Stimulated activated CD4-positive, alpha-beta T cell treated with anti-CD3 and anti-CD28 coated beads, TNF-alpha, amount 100 ng/mL, for 48 hours (primary cell): ENCODE data around the gene NCBP2L.

Experiments used
- DNase-seq, 3 donors: peaks; one replicate each; pipeline ENCODE4 v3.0.0-alpha.2; 2020; ENCODE audit warnings: low read depth in 3 of 3

The NCBP2L gene

DNA sequence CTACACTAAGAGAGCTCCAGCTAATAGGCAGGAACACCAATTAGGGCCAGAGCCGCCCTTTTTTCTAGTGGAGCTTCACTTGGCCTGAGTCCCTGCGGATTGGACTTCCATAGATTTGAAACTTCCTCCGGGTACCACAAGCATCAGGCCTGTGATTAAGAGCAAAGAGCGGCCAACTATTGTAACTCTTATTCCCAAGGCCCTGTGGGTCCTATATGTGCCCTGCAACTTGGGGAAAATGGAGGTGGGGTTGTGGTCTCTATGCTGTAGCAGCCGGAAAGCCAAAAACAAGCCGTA is at the start of gene NCBP2L:
TSS of gene NCBP2L (plus strand) at position 198 of the 297 bp plus-strand sequence. CDS start 16,488 bp downstream, outside the sequence.
- DNase-seq = no peak

DNA sequence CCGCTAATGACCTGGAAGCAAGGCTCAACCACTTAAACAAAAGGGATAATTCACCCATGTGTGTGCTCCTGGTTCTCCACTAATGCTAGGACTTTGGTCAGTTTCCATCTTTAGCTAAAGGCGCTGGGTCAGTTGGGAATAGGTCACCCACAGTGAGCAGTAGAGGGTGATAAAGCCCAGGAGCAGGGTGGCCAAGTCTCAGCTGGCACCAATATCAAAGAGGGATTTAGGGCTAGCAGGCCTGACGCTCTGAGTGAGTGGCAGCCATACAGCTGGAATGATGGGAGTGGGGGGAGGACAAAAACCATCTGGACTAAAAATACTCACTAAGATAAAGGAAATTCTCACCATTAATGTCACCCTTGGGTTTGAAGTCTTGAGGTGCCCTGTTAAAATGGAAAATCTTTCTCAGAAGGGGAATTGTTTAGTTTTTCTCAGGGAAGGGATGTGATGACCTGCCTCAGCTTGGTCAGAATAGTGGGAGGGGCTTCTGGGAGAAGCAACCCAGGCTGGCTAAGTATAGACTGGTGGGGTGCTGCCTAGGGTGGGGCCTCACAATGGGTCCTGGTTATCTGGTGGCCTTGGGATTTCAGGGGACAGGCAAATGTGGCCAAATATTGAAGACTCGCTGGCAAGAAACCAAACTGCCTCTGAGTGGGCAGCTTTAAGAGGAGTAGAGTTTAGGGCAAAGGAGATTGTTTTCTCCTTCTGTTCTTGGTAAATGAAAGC is 49.0 kb upstream of the NCBP2L start:
- DNase-seq = no peak

DNA sequence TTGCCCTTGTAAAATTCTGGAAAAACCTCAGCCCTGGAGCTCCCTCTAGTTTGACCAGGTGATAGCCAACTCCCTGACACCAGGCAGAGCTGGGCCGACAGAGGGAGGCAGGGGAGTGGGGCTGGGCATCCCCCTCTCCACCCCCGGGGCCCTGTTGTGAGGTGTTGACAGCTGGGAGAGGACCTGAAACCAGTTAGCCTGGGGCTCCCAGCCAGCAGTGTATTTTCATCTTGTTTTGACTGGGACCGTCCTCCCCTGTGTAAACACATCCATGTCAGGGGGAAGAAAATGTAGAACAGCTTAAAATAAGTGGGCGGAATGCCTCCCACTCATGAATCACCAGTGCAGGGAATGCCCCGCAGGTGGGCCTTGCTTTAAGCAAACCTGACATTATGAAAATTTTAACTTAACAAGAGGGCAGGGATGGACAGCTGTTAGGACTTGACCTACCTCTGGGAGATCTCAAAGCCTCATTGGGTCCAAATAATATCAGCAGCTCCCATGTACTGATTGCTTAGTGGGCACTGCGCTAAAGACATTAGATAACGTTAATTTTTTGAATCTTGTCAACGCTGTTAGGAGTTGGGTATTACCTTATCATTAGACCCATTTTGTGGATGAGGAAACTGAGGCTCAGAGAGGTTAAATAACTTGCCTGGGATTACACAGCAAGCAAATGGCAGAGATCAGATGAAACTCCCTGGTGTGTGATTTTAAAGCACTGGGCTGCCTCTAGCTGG is 47.8 kb upstream of the NCBP2L start:
- no peak for DNase-seq

DNA sequence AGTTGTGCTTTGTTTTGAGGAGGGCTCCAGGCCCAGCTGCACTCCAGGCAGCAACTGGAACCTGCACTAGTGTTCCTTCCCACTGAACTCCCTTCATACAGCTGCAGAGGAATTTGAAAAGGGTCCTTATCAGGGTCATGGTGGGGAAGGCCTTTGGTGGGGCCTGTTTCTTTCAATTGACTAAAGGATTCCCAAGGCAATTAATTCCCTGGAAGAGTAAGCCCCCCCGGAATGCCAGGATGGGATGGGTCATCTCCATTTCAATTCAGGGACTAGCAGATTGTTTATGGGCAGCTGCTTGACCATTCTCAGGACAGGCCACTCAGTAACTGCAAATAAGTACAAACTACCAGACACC is 47.3 kb upstream of the NCBP2L start:
- no peak for DNase-seq

DNA sequence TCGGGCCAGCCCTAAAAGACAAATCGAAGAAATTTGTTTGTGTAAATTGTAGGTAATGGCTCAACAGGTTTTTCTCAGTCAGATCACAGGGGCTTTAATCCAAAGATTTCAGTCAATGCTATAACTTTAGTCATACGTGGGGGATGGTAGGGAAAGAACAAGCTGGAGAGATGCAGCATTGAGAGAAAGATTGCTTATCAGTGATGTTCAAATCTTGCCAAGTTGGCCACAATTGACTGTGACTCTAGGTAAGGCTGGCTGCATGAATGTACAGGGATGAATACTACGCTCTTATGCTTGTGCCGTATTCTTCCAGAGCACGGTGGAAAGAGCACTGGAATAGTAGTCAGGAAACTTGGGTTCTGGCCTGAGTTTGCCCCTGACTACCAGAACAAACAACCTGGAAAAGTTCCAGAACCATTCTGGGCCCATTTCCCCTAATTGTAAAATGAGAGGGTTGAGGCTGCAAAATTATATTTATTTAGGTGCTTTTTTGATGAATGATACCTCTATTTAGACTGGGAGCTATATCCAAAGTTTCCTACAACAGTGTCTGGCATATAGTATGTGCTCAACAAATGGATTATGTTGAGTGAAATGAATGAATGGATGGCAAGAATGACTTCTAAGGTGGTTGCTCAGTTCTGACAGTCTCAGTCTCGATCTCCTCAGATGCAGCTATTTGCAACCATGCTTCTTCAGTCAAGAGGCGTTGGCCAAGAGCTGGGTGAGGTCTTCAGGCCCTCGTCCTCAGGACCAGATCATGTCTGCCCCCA is 46.4 kb upstream of the NCBP2L start:
- DNase-seq = no peak

DNA sequence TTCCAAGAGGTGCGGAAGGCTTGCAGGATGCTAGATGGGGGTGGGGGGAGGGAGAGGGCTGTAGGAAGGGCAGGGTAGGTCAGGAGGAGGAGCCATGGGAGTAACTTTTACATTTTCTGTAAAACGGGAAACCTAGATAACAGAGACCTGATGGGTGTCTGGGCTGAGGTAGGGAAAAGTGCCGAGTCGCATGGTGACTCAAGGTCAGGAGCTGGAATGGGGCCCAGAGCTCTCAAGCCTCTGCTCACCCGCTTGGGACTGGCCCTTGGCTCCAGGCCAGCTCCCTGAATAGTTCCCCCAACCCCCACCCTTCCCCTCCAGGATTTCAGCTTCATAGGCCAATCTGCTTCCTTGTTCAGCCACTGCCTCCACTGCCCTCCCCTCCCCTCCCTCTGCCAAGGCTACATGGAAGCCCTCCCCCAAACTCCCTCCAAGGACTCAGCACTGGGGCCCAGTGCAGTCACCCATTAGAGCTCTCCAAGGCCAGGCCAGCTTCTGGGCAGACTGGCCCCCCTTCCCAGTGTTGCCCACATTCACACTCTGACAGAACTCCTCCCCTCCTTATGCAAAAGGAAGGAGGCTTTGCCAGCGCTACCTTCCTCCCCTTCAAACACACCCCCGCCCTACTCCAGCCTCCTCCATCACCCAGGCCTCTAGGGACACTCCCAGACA is 45.6 kb upstream of the NCBP2L start:
- no peak for DNase-seq

DNA sequence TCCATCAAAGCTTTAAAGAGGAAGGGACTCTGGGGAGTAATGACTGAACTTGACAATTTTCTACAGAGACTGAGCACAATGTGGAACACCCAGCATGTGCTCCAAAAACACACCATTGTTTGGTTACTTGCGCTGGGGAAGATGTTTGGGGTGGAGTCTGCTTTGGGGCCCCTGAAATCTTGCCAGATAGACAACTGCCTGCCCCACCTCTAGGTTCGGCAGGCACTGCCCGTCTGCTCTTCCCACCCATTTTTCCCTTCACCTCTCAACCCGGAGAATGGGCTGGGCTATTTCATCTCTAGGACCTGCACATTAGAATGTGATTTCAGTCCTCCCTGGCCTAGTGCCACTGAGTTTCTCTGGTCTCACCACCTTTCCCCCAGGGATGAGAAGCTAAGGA is 43.8 kb upstream of the NCBP2L start:
- no peak for DNase-seq

DNA sequence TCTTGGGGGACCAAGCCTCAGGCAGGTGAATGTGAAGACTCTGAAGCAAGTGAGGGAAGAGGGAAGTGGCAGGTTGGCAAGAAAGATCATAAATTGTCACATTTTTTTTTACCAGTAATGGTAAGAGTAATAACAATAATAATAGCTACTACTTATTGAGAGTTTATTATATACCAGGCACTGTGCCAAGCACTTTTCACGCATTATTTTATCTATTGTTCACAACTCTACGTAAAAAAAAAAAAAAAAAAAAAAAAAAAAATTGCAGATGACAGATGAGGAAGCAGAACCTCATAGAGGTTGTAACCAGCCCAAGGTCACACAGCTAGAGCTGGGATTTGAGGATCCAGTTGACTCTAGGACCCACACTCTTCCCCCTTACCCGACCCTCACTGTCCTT is 42.9 kb upstream of the NCBP2L start:
- DNase-seq = no peak

DNA sequence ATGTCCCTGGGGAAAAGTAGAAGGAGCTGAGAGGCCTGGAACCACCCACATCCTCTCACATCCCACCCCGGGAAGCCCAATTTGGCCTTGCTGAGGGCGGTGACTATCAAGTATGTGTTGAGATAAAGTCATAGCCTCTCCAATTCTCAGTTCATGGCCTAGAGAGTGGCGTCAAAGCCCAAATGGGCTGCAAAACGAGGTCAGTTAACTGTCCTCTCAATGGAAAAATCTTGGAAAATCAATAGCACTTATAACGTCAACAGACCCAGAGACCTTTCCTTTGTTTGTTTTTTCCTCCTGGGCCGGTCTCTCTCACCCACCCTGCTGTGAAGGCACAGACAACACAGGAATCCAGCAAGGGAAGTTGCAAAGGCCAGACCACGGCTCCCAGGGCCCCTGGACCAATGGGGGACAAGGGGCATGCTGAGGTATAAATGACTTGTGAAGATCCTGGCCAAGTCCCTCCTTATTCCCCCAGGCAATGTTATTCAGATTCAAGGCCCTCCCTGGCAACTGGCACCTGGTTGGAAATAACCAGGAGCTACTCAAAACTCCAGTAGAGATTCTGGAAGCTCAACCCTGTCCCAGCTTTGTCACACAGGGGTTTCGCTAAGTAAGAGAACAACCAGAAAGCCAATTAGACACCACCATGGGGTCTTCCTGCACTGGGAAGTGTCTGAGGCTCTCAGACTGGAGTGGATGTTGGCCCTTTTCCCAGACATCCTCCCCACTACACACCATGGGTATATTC is 40.6 kb upstream of the NCBP2L start:
- no peak for DNase-seq

DNA sequence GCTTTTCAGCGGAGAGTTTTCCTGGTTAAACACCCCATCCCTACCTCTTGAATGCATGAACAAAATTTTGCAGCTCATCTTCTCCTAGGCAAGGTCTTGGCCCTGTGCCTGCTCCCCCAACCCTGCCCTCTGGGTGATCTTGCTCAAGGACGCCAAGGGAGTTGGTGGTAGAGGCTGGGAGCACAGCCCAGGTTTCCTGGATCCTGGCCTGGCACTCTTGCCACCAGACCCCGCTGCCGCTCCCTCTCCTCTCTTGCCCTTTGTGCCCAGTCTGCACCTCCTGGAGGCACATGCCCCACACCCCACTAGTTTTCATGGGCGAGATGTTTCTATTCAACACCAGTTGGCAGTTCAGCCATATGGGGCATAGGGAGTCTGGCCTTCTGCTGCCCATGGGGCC is 39.3 kb upstream of the NCBP2L start:
- DNase-seq = no peak

DNA sequence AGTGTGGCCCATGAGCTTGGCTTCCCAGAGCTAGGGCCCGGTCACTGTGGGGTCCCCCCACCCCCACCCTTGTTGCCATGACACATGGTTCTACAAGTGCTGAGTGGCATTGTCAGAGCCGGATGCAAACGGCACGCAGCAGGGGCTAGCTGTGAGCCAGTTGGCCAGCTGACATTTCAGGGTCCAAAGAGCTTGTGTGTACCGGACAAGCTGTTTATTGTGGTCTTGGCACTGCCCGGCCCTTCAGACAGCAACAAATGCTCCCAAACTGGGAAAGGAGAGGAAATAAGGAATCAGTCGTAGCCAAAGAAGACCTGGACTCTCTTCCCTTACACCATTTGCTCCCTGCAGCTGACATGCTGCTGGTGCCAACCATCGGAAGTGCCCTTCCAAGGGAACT is 38.8 kb upstream of the NCBP2L start:
- DNase-seq = no peak

DNA sequence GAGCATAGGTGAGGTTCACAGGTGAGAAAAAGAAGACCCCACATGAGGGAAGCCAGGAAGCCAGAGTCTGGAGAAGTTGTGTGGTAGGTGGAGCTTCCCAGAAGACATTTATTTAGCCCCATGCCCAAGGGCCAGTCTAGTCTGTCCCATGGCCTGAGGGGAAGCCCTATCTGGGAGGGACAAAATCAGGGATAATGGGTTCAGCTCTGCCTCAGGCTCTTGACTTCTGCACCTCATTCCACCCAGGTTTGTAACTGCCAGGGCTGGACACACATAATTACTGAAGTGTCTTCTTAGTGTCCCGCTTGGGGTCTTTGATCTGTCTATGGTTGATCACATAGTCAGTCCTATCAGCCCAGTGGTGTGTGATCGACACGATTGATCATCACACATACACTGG is 38.0 kb upstream of the NCBP2L start:
- no peak for DNase-seq

DNA sequence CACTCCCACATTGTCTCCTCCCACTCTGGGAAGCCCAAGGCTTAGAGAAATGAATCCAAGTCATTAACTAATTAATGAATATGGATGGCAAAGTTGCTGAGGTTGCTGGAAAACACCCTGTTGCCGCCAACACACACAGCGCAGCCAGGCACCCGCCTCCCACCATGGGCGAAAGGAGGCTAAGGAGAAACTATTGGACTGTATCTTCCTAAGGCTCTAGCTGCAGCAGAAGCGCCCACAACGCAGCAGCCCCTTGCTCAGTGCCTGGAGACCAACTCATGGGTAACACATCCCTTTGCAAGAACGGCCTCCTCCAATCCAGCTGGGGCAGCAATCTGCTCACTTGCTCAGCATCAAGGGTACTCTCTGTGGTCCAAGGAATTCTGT is 36.1 kb upstream of the NCBP2L start:
- DNase-seq = no peak

DNA sequence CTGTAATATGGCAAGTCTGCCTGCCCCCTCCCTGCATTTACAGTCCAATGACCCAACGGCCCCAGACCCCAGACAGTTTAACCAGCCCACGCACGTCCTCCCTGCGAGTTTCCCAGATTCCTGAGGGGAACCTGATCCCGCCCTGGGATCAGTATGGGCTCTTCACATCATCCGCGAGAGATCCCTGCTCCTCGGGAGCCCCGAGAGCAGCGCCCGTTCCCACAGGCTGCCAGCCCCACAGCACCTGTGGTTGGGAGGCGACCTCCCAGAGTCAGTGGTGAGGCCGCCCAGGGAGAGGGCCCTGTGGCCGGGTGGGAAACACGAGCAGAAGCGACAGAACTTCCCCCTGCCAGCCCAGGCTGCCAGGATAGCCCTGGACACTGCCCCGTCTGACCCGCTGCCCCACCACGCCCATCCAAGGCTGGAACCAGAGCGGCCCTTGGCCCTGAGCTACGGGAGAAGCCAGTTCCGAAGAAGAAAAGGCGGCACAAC is 34.8 kb upstream of the NCBP2L start:
- no peak for DNase-seq

DNA sequence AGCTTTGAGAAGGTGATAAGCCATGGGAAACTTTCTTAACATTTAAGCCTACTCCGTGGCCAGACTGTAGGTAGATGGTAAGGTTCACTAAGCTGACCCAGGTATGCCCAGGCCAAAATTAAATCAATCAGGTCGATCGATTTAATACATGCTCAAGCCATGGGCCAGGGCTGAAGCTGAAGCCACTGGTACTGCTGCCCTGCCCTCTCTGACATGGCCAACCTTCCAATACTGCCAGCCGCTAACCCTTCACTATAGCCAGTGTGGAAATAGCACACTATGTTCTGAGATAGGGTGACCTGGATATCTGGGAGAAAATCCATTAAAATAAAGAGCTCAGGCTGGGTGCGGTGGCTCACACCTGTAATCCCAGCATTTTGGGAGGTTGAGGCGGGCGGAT is 33.5 kb upstream of the NCBP2L start:
- no peak for DNase-seq

DNA sequence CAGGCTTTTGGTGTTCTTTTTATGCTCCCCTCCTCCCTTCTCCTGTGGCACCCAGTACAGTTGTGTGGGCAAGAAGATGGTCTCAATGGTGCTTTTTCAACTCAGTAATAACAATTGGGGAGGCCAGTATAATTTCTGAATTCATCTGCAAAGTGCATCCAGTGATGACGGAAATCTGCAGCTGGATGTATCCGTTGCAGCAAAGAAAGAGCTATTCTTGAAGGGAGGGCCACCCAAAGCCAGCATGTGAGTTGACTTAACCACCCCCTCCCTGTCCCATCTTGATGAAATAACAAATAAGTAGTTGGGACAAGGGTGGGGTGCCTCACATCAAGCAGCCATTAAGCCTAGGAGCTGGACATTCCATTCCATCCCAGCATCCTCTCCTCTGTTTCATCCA is 32.7 kb upstream of the NCBP2L start:
- no peak for DNase-seq

DNA sequence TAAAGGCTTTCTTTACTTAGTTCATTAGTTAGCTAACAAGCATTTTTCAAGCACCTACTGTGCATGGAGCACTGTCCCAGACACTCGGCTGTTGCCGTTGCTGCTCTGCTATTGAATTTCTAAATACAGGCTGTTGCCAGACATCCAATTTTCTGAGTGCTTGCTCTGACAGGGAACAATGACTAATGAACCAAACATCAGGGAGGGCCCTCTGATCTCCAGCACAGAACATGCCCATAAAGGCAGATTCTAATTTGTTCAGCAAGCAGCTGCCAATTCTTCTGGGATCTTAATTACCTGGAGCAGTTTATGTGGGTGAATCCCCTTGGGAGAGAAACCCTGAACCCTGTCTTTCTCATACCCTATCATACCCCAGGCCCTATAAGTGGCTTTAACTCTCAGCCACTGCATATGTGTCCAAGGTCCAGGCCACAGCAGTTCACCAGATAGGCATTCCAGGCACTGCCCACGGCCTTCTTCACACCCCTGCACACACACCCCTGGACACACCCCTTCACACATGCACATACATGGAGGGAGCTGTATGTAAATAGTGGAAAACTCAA is 29.9 kb upstream of the NCBP2L start:
- no peak for DNase-seq

DNA sequence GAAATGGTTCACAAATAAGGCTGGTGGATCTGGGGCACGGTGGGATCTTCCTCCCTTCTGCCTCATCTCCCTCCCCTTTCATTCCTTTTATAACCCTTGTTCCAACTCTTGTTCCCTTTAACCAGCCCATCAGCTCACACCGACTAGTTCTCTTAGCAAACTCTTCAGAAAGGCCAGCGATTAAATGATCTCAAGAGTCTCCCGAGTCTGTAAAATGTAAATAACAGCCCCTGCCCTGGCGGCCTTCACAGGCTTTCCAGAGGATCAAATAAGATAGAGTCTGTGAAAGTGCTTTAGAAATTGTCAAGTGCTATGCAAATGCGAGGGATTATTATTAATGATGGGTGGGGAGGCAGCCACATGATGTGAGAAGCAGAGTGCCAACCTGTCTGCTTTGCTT is 29.0 kb upstream of the NCBP2L start:
- DNase-seq = no peak

DNA sequence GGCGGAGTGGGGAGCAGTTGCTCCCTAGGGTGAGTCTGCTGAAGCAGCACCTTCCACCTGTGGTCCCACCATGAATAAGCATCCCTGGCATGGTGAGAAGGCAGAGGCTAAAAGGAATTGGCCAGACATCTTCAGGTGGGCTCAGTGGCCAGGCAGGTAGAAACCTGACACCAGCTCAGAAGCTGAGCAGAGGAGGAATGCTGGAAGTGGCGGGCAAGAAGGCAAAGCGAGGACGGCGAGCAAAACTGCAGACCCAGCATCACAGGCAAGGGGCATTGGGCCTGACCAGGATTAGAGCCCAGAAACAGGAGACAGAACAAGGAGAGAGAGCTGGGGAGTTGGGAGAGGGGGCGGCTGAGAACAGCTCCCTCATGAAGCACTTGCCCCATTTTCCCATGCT is 27.3 kb upstream of the NCBP2L start:
- no peak for DNase-seq

DNA sequence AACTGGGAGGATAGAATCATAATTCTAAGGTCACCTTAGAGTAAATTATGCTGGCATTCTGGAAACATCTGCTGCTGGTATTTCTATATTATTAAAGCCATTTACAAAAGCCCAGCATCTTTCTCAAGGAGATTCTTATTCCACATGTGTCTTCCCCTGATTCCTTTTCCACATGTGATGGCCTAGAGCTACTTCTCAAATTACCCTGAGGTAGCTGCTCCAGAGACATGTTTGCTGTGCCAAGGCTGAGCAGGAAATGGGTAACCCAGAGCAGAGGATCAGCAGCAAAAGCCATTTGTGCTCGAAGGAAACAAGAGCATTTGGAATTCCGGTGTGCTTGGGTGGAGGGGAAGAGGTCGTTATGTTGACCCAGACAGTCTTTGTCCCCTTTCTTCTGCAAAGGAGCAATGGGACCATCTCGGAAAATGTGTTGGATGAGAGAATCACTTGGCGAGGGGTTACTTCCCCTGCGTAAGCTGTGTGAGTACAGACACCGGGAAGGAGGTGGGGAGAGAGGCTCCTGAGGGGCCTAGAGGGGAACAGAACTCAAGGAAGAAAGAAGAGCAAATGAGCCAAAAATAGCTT is 26.6 kb upstream of the NCBP2L start:
- no peak for DNase-seq

DNA sequence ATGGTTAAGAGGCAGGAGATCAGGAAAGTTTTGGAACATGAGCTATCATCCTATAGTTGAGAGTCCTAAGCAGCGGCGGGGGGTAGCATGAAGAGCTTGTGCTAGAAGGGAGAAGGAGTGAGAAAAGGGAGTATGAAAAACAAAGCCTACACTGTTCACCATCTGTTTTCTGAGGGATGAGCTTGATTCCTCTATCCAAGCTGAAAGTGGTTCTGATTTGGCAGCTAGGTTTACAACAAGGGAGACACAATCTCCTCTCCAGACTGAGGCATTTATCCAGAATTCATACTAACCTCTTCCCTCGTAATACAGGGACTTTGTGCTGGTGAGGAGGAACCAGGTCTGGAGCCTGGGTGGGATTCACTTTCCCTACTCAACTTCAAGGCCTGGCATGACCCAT is 25.5 kb upstream of the NCBP2L start:
- DNase-seq = no peak
